K562 (cell line): ENCODE results near the gene MPDU1. TPM values are rescaled to one million over a fixed set of nuclear protein-coding genes. Genes with fewer than 3 reads are reported as not detected.

Experiments
- ESRRB ChIP-seq: fragments of 250-450 bp; sonication (Bioruptor Pico); IDR thresholded peaks from 2 replicates; pipeline ENCODE4 v1.5.0; 2020; ENCODE audit warnings: mild to moderate bottlenecking, moderate library complexity, borderline replicate concordance
- EZH2 ChIP-seq: IDR thresholded peaks from 2 replicates; pipeline ENCODE4 v1.6.1; 2012; ENCODE audit warnings: low read depth, mild to moderate bottlenecking, inconsistent platforms, low read length, borderline replicate concordance
- HDAC1 ChIP-seq, 2 experiments: fragments of 450-650 bp; IDR thresholded peaks; 2 replicates each; pipeline ENCODE4 v1.6.1; 2016 to 2017; ENCODE audit warnings: inconsistent platforms in 1 of 2, mild to moderate bottlenecking in 1 of 2, moderate library complexity in 1 of 2
- MCM5 ChIP-seq: fragments of 450-650 bp; IDR thresholded peaks from 2 replicates; pipeline ENCODE4 v1.6.1; 2016; ENCODE audit warnings: low read depth
- MEIS2 ChIP-seq: fragments of 450-650 bp; IDR thresholded peaks from 2 replicates; pipeline ENCODE4 v1.6.1; 2014; ENCODE audit warnings: mild to moderate bottlenecking; ENCODE audit not compliant: partially characterized antibody
- POLR2A ChIP-seq: fragments of 450-650 bp; conservative IDR thresholded peaks from 2 replicates; pipeline ENCODE4 v1.6.1; 2016
- RB1 ChIP-seq: fragments of 450-650 bp; IDR thresholded peaks from 2 replicates; pipeline ENCODE4 v1.6.1; 2017; ENCODE audit warnings: low read depth, mild to moderate bottlenecking
- RBBP5 ChIP-seq: fragments of 200-600 bp; sonication (generic); IDR thresholded peaks from 2 replicates; pipeline ENCODE4 v1.6.1; 2012; ENCODE audit warnings: borderline replicate concordance, mild to moderate bottlenecking, low read length, control low read depth, inconsistent platforms; ENCODE audit not compliant: insufficient read depth, poor library complexity, severe bottlenecking
- SIN3A ChIP-seq, 2 experiments: fragments of 150-350 bp in 1 of 2; IDR thresholded peaks; 2 replicates each; pipeline ENCODE4 v1.6.1; 2011 to 2016; ENCODE audit warnings: borderline replicate concordance in 2 of 2, low read depth in 2 of 2, low read length in 2 of 2, mild to moderate bottlenecking in 2 of 2, moderate library complexity in 2 of 2; ENCODE audit not compliant: control insufficient read depth in 1 of 2
- SIN3B ChIP-seq: fragments of 450-650 bp; IDR thresholded peaks from 2 replicates; pipeline ENCODE4 v1.6.1; 2017; ENCODE audit warnings: low read depth, mild to moderate bottlenecking, moderate library complexity
- SMC3 ChIP-seq: conservative IDR thresholded peaks from 2 replicates; pipeline ENCODE4 v1.6.1; 2011; ENCODE audit warnings: low read depth, low read length, improper control_type of control experiment; ENCODE audit not compliant: insufficient read depth
- ZFP91 ChIP-seq: sonication (generic); formaldehyde crosslinking; IDR thresholded peaks from 2 replicates; pipeline ENCODE4 v1.8.0; 2022; ENCODE audit warnings: mild to moderate bottlenecking, missing genetic modification reagents
- ZNF609 ChIP-seq: sonication (generic); formaldehyde crosslinking; IDR thresholded peaks from 2 replicates; pipeline ENCODE4 v1.8.1; 2023; ENCODE audit warnings: missing genetic modification reagents, mild to moderate bottlenecking, borderline replicate concordance
- polyA plus RNA-seq, 8 experiments: library from polyadenylated mRNA; depleted of rRNA in 4 of 8; stranded (reverse) in 5 of 8; unstranded in 3 of 8; fragments of >200 nt; fragmentation: Nextera tagmentation in 2 of 8; fragmentation: Illumina TruSeq in 1 of 8; extraction: Ambion mirVana in 2 of 8; extraction: Trizol in 1 of 8; gene quantifications; 2 replicates each; pipeline versions ENCODE4 v1.2.1 to v1.2.3, GENCODE V29; 2011 to 2014; ENCODE audit warnings: inconsistent platforms in 1 of 8, missing spikeins in 1 of 8
- total RNA-seq, 7 experiments: library from RNA; depleted of rRNA in 6 of 7; stranded (reverse); fragments of >200 nt in 6 of 7; fragmentation: Illumina TruSeq in 2 of 7; extraction: Trizol in 2 of 7; gene quantifications; 2 replicates each; pipeline versions ENCODE4 v1.2.1 to v1.2.3, GENCODE V29; 2011 to 2021; ENCODE audit warnings: low replicate concordance in 1 of 7
- TF ChIP-seq, protein P1 (sequence below): sonication (generic); formaldehyde crosslinking; IDR thresholded peaks from 2 replicates; pipeline ENCODE4 v1.8.0; 2022; ENCODE audit warnings: mild to moderate bottlenecking, missing genetic modification reagents
- TF ChIP-seq, protein P2 (sequence below): sonication (generic); formaldehyde crosslinking; IDR thresholded peaks from 2 replicates; pipeline ENCODE4 v1.8.1; 2023; ENCODE audit warnings: mild to moderate bottlenecking, missing genetic modification reagents, moderate library complexity
- TF ChIP-seq, protein P3 (sequence below): fragments of 200-800 bp; sonication (Bioruptor generic); IDR thresholded peaks from 2 replicates; pipeline ENCODE4 v1.6.1; 2017; ENCODE audit warnings: missing genetic modification characterization, missing compliant biosample characterization

The MPDU1 gene
- total and polyA plus RNA-seq, 9 of the 15 experiments (the other 6 are each of a cell fraction or from before 2014, with no cell fraction given), result 4.9 to 179 (median 77.1) TPM

DNA sequence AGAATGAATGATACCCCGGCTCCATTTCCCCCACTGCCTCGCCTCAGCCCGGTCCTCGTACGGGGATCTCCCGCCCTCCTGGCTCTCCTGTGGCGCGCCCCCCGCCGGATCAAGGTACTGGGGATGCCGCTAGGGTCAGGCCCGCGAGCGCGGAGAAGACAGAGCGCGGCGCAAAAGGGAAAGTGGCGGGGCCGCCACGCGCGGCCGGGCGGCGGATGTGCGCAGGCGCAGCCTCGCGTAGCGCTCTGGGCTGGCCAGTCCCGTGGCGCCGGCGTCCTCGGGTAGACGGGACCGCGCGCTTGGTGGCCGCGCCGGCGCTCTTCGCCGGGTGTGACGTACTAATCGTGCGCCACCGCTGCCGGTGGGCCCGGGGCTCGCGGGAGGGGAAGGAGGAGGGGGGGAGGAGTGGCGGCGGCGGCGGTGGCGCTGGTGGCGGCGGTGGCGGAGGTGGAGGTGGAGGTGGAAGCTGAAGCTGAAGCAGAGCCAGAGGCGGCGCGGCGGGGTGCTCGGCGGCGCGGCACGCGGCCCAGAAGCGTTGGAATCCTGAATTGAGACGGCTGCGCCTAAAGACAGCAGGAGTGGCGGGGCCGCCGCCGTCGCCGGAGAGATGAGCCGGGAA lies 22.0 kb upstream of the MPDU1 start, which contains the start of gene SENP3 (continued):
- 0 out of 2 replicates have a peak, but pooled peaks have one; percentile 41 for TF ChIP-seq ZNF609 (CRISPR knock-in tag)
- TF ChIP-seq SIN3A (IDR thresholded peaks at IDR 0.05; ENCODE audit: borderline replicate concordance in 2 of 2, control insufficient read depth in 1 of 2, low read depth in 2 of 2, low read length in 2 of 2), result peak in 1 of 2 experiments; percentile 61; a peak in 1 of 4 replicates
- no peak for TF ChIP-seq EZH2
- TF ChIP-seq SIN3B, result peak; percentile 75
- TF ChIP-seq, protein P1, sequence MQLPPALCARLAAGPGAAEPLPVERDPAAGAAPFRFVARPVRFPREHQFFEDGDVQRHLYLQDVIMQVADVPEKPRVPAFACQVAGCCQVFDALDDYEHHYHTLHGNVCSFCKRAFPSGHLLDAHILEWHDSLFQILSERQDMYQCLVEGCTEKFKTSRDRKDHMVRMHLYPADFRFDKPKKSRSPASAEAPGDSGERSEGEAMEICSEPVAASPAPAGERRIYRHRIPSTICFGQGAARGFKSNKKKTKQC (CRISPR knock-in tag), result no peak; the same call in none of the 2 replicates
- TF ChIP-seq RBBP5, result peak; percentile 75
- no peak for TF ChIP-seq ESRRB (CRISPR knock-in tag)
- no peak for TF ChIP-seq MCM5
- peak in 1 of 2 experiments; percentile 75; a peak in 1 of 4 replicates for TF ChIP-seq HDAC1 (IDR thresholded peaks at IDR 0.05)
- TF ChIP-seq, protein P2, sequence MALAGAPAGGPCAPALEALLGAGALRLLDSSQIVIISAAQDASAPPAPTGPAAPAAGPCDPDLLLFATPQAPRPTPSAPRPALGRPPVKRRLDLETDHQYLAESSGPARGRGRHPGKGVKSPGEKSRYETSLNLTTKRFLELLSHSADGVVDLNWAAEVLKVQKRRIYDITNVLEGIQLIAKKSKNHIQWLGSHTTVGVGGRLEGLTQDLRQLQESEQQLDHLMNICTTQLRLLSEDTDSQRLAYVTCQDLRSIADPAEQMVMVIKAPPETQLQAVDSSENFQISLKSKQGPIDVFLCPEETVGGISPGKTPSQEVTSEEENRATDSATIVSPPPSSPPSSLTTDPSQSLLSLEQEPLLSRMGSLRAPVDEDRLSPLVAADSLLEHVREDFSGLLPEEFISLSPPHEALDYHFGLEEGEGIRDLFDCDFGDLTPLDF (CRISPR knock-in tag), result peak; percentile 48; the same call in 1 of the 2 replicates
- TF ChIP-seq, protein P3, sequence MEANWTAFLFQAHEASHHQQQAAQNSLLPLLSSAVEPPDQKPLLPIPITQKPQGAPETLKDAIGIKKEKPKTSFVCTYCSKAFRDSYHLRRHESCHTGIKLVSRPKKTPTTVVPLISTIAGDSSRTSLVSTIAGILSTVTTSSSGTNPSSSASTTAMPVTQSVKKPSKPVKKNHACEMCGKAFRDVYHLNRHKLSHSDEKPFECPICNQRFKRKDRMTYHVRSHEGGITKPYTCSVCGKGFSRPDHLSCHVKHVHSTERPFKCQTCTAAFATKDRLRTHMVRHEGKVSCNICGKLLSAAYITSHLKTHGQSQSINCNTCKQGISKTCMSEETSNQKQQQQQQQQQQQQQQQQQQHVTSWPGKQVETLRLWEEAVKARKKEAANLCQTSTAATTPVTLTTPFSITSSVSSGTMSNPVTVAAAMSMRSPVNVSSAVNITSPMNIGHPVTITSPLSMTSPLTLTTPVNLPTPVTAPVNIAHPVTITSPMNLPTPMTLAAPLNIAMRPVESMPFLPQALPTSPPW (CRISPR knock-in tag), result peak; percentile 84
- peak; percentile 61 for TF ChIP-seq MEIS2
- TF ChIP-seq SMC3, result no peak
- no peak for TF ChIP-seq ZFP91
- peak; percentile 66; the same call in 1 of the 2 replicates for TF ChIP-seq RB1
- peak; percentile 77 for TF ChIP-seq POLR2A
